SK-N-SH treated with all-trans-retinoic acid at 6 μM for 48 hours (cell line): ENCODE measurements around the gene BNIP2.

Source experiments
- ARNTL ChIP-seq: fragments of 450-650 bp; formaldehyde crosslinking; IDR thresholded peaks from 2 replicates; pipeline ENCODE4 v1.5.0; 2020; ENCODE audit warnings: low read depth, mild to moderate bottlenecking, moderate library complexity, borderline replicate concordance
- BACH2 ChIP-seq: fragments of 250-450 bp; sonication (Bioruptor Pico); IDR thresholded peaks from 2 replicates; pipeline ENCODE4 v1.9.0; 2021; ENCODE audit warnings: mild to moderate bottlenecking, borderline replicate concordance
- CSDC2 ChIP-seq: fragments of 250-450 bp; sonication (Bioruptor Pico); IDR thresholded peaks from 2 replicates; pipeline ENCODE4 v1.5.0; 2020; ENCODE audit warnings: mild to moderate bottlenecking, moderate library complexity
- GLIS3 ChIP-seq: fragments of 250-450 bp; sonication (Bioruptor Pico); IDR thresholded peaks from 2 replicates; pipeline ENCODE4 v1.5.0; 2020; ENCODE audit warnings: mild to moderate bottlenecking, moderate library complexity
- OSR1 ChIP-seq: fragments of 250-450 bp; sonication (Bioruptor Pico); IDR thresholded peaks from 2 replicates; pipeline ENCODE4 v1.8.0; 2022; ENCODE audit warnings: moderate library complexity, mild to moderate bottlenecking, inconsistent platforms
- RARB ChIP-seq: fragments of 250-450 bp; sonication (Bioruptor Pico); IDR thresholded peaks from 2 replicates; pipeline ENCODE4 v1.8.0; 2021; ENCODE audit warnings: mild to moderate bottlenecking, moderate library complexity
- SNAI2 ChIP-seq: fragments of 250-450 bp; sonication (Bioruptor Pico); IDR thresholded peaks from 2 replicates; pipeline ENCODE4 v1.5.0; 2020; ENCODE audit warnings: mild to moderate bottlenecking, moderate library complexity
- TCF4 ChIP-seq: fragments of 250-450 bp; sonication (Bioruptor Pico); IDR thresholded peaks from 2 replicates; pipeline ENCODE4 v1.8.0; 2021; ENCODE audit warnings: mild to moderate bottlenecking, moderate library complexity, borderline replicate concordance
- ZFP30 ChIP-seq: fragments of 450-650 bp; formaldehyde crosslinking; IDR thresholded peaks from 2 replicates; pipeline ENCODE4 v1.5.0; 2022; ENCODE audit warnings: mild to moderate bottlenecking, moderate library complexity
- TF ChIP-seq, protein P1 (sequence below): fragments of 250-450 bp; sonication (Bioruptor Pico); IDR thresholded peaks from 2 replicates; pipeline ENCODE4 v1.5.1; 2021; ENCODE audit warnings: mild to moderate bottlenecking, moderate library complexity
- TF ChIP-seq, protein P2 (sequence below): fragments of 250-450 bp; sonication (Bioruptor Pico); IDR thresholded peaks from 2 replicates; pipeline ENCODE4 v1.8.0; 2020; ENCODE audit warnings: mild to moderate bottlenecking, moderate library complexity, borderline replicate concordance
- TF ChIP-seq, protein P3 (sequence below): fragments of 250-450 bp; sonication (Bioruptor Pico); IDR thresholded peaks from 2 replicates; pipeline ENCODE4 v1.5.1; 2020; ENCODE audit warnings: low read depth, mild to moderate bottlenecking, moderate library complexity

DNA sequence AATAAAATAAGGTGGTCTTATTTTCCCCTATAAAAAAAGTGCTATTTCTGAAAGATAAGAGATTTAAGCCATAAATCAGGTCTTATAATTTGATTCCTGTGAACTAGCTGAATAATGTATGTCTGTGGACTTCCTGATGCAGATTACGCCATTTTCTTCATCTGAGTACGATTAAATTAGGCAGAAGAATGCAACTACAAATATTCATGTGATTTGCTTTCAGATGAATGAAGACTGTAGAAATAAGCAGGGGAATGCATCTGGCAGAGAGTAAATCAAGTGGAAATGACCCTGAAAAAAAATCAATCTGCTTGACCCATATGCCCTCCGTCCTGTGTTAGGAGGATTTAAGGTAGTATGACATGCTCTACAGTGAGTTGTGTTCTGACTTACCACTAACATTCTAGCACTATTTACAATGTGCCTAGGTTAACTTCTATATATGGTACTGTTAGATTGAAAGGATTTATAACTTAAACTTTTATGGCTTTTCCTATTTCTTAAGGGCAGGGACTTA, 14.7 kb downstream of the BNIP2 start:
- TF ChIP-seq OSR1 (CRISPR knock-in tag) (no peak), ZFP30 (no peak), ARNTL (no peak), GLIS3 (CRISPR knock-in tag) (no peak), TCF4 (CRISPR knock-in tag) (no peak), SNAI2 (CRISPR knock-in tag) (no peak), RARB (CRISPR knock-in tag) (no peak), BACH2 (CRISPR knock-in tag) (no peak), CSDC2 (CRISPR knock-in tag) (no peak)
- TF ChIP-seq, protein P1, sequence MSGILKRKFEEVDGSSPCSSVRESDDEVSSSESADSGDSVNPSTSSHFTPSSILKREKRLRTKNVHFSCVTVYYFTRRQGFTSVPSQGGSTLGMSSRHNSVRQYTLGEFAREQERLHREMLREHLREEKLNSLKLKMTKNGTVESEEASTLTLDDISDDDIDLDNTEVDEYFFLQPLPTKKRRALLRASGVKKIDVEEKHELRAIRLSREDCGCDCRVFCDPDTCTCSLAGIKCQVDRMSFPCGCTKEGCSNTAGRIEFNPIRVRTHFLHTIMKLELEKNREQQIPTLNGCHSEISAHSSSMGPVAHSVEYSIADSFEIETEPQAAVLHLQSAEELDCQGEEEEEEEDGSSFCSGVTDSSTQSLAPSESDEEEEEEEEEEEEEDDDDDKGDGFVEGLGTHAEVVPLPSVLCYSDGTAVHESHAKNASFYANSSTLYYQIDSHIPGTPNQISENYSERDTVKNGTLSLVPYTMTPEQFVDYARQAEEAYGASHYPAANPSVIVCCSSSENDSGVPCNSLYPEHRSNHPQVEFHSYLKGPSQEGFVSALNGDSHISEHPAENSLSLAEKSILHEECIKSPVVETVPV (CRISPR knock-in tag), result no peak
- TF ChIP-seq, protein P2, sequence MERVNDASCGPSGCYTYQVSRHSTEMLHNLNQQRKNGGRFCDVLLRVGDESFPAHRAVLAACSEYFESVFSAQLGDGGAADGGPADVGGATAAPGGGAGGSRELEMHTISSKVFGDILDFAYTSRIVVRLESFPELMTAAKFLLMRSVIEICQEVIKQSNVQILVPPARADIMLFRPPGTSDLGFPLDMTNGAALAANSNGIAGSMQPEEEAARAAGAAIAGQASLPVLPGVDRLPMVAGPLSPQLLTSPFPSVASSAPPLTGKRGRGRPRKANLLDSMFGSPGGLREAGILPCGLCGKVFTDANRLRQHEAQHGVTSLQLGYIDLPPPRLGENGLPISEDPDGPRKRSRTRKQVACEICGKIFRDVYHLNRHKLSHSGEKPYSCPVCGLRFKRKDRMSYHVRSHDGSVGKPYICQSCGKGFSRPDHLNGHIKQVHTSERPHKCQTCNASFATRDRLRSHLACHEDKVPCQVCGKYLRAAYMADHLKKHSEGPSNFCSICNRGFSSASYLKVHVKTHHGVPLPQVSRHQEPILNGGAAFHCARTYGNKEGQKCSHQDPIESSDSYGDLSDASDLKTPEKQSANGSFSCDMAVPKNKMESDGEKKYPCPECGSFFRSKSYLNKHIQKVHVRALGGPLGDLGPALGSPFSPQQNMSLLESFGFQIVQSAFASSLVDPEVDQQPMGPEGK, result no peak
- TF ChIP-seq, protein P3, sequence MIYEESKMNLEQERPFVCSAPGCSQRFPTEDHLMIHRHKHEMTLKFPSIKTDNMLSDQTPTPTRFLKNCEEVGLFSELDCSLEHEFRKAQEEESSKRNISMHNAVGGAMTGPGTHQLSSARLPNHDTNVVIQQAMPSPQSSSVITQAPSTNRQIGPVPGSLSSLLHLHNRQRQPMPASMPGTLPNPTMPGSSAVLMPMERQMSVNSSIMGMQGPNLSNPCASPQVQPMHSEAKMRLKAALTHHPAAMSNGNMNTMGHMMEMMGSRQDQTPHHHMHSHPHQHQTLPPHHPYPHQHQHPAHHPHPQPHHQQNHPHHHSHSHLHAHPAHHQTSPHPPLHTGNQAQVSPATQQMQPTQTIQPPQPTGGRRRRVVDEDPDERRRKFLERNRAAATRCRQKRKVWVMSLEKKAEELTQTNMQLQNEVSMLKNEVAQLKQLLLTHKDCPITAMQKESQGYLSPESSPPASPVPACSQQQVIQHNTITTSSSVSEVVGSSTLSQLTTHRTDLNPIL (CRISPR knock-in tag), result no peak
